NCI-H2171 (cell line): ENCODE results near the gene NXPE3.
"Not testable (repeated sequence)": the region's sequence is repeated elsewhere in the genome, so short reads cannot be mapped to it uniquely, and the experiment has no call there.

Experiments
- DNase-seq: peaks from one replicate; lab custom pipeline; 2025; lab: John Stamatoyannopoulos, UW

NXPE3 gene

GRCh38 chr3:101779047-101779821, at the start of gene NXPE3:
Gene NXPE3 (plus strand): TSS chr3:101779211. CDS start chr3:101785597, 6,386 bp downstream.
- DNase-seq, result peak; percentile 94

GRCh38 chr3:101729586-101729985, 49.4 kb upstream of the NXPE3 start:
- no peak for DNase-seq

- no peak for DNase-seq
These were observed 48.2 kb upstream of the NXPE3 start for GRCh38 chr3:101730839-101731238.

GRCh38 chr3:101732240-101732641, 46.8 kb upstream of the NXPE3 start:
- no peak for DNase-seq

- no peak for DNase-seq
These were observed 43.2 kb upstream of the NXPE3 start for GRCh38 chr3:101735833-101736232.

- not testable (repeated sequence) for DNase-seq
These were observed 37.1 kb upstream of the NXPE3 start for GRCh38 chr3:101741914-101742313.

GRCh38 chr3:101744811-101745210, 34.2 kb upstream of the NXPE3 start:
- no peak for DNase-seq

GRCh38 chr3:101745934-101746333, 33.1 kb upstream of the NXPE3 start:
- not testable (repeated sequence) for DNase-seq

- DNase-seq, result not testable (repeated sequence)
These were observed 25.5 kb upstream of the NXPE3 start for GRCh38 chr3:101753386-101754113.

- DNase-seq, result no peak
These were observed 20.8 kb upstream of the NXPE3 start for GRCh38 chr3:101758224-101758623.

- no peak for DNase-seq
These were observed 16.9 kb upstream of the NXPE3 start for GRCh38 chr3:101762041-101762646.

- not testable (repeated sequence) for DNase-seq
These were observed 1.2 kb upstream of the NXPE3 start for GRCh38 chr3:101777745-101778281.

- no peak for DNase-seq
These were observed 495 bp upstream of the NXPE3 start for GRCh38 chr3:101778385-101779046.

GRCh38 chr3:101779822-101780381, 891 bp downstream of the NXPE3 start:
- no peak for DNase-seq

GRCh38 chr3:101780661-101781060, 1.6 kb downstream of the NXPE3 start:
- no peak for DNase-seq

- no peak for DNase-seq
These were observed 2.2 kb downstream of the NXPE3 start for GRCh38 chr3:101781166-101781565.

- DNase-seq, result no peak
These were observed 6.0 kb downstream of the NXPE3 start for GRCh38 chr3:101784855-101785613.

GRCh38 chr3:101791778-101792177, 12.8 kb downstream of the NXPE3 start:
- DNase-seq, result no peak

- DNase-seq, result no peak
These were observed 17.2 kb downstream of the NXPE3 start for GRCh38 chr3:101796077-101796680.

GRCh38 chr3:101801174-101801573, 22.2 kb downstream of the NXPE3 start:
- no peak for DNase-seq

- no peak for DNase-seq
These were observed 23.2 kb downstream of the NXPE3 start for GRCh38 chr3:101802179-101802578.
